ENCODE measurements around the gene SEM1.

DNA sequence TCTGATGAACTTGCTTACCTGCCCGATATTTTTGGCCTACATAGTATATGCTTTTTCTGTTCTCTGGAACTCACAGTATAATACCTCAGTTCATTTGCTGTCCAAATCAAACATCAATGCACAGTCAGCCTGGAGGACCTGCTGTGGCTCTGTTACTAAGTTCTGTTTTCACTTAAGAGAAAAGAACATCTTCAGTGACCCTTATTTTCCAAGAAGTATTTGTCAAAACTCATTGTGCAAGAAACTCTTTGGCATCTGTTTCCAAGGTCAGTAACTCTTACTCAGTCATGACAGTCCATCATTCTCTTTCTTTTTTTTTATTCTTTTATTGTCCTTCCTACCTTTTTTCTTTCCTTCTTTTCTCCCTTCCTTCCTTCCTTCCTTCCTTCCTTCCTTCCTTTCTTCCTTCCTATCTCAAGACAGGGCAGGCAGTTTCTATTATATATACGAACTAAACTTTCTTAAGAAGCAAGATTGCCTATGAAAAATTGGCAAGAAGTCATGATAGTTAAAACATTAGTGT lies 37.8 kb upstream of the SEM1 start:
- no peak for TF ChIP-seq REST (IDR thresholded peaks at IDR 0.05; ENCODE audit: insufficient replicate concordance, low read depth)
- TF ChIP-seq CTCF (IDR thresholded peaks at IDR 0.05; ENCODE audit: insufficient read depth, low read length), result no peak

All from HL-60 (cell line).